Esophagus muscularis mucosa (tissue), 4 donors: ENCODE results near the gene PDP2. TPM values are rescaled to one million over a fixed set of nuclear protein-coding genes. Genes with fewer than 3 reads are reported as not detected.
A peak's percentile ranks its signal among the peaks of the same experiment; 100 is the strongest.

Experiments used
- DNase-seq: peaks from one replicate; pipeline ENCODE4 v3.0.0-alpha.2; 2017; ENCODE audit errors: extremely low spot score
- H3K27ac ChIP-seq, 4 donors: fragments of 200-600 bp; sonication (generic); replicated peaks in 1 of 4; 1 replicate in 3 of 4; 2 replicates in 1 of 4; pipeline ENCODE4 v1.5.1; 2016 to 2019; ENCODE audit warnings: mild to moderate bottlenecking in 1 of 4
- H3K27me3 ChIP-seq, 4 donors: fragments of 200-600 bp; sonication (generic); one replicate each; pipeline versions ENCODE4 v1.5.1 to v1.6.0; 2016 to 2019
- H3K36me3 ChIP-seq, 4 donors: fragments of 200-600 bp; sonication (generic); one replicate each; pipeline ENCODE4 v1.5.1; 2016 to 2019
- H3K4me1 ChIP-seq, 4 donors: fragments of 200-600 bp; sonication (generic); one replicate each; pipeline ENCODE4 v1.5.1; 2016 to 2019
- H3K4me3 ChIP-seq, 4 donors: fragments of 200-600 bp; sonication (generic); 1 replicate in 2 of 4; 2 replicates in 2 of 4; pipeline ENCODE4 v1.5.1; 2016 to 2019; ENCODE audit warnings: mild to moderate bottlenecking in 4 of 4, moderate library complexity in 1 of 4
- H3K9me3 ChIP-seq, 4 donors: fragments of 200-600 bp; sonication (generic); 1 replicate in 3 of 4; 2 replicates in 1 of 4; pipeline ENCODE4 v1.5.1; 2016 to 2019
- CTCF ChIP-seq, 3 experiments: fragments of 200-600 bp in 2 of 3; fragments of 450-650 bp in 1 of 3; sonication (generic) in 2 of 3; IDR thresholded peaks; one replicate each; pipeline ENCODE4 v1.5.1; 2017 to 2019; ENCODE audit warnings: antibody characterized with exemption in 3 of 3, mild to moderate bottlenecking in 2 of 3, moderate library complexity in 1 of 3
- EP300 ChIP-seq: sonication (generic); formaldehyde crosslinking; IDR thresholded peaks from one replicate; pipeline ENCODE4 v1.6.1; 2017; ENCODE audit warnings: antibody characterized with exemption
- POLR2A ChIP-seq: fragments of 450-650 bp; IDR thresholded peaks from one replicate; pipeline ENCODE4 v1.6.1; 2017; ENCODE audit warnings: antibody characterized with exemption, moderate library complexity, mild to moderate bottlenecking, low read depth
- POLR2AphosphoS5 ChIP-seq, 2 donors: sonication (generic); formaldehyde crosslinking; IDR thresholded peaks; one replicate each; pipeline ENCODE4 v1.6.1; 2017; ENCODE audit warnings: antibody characterized with exemption in 2 of 2
- WGBS: methylation state at CpG from one replicate; pipeline ENCODE4 v1.1.5; 2018; 5-methylcytosine and 5-hydroxymethylcytosine counted together
- intact Hi-C: fragments of 100-400 bp; cut with DNase I; formaldehyde crosslinking; loops from one replicate; pipeline ENCODE4 v1.15.1; 2023
- total RNA-seq, 4 donors: library from RNA; depleted of rRNA; stranded (reverse); fragments of >200 nt; gene quantifications; one replicate each; pipeline versions ENCODE4 v1.1.0 to v1.2.1, GENCODE V29; 2016

Gene PDP2
- total RNA-seq = 1 to 10 TPM; 5.5 to 9.3 (median 7.6) TPM

GRCh38 chr16:66880288-66881013 lies at the start of gene PDP2:
TSS of gene PDP2 (plus strand) at chr16:66880515. CDS start at chr16:66884285, 3,770 bp downstream.
- peaks cover 10 to 27% (median 13%) of the 10 kb centered on the region in 4 donors for H3K36me3 ChIP-seq
- no peak for TF ChIP-seq CTCF (IDR thresholded peaks at IDR 0.05)
- TF ChIP-seq POLR2A = no peak
- TF ChIP-seq POLR2AphosphoS5 (IDR thresholded peaks at IDR 0.05) = peak; percentile 81 to 87
- no peak for TF ChIP-seq EP300
- no peaks in the 10 kb centered on the region for H3K9me3 ChIP-seq
- intact Hi-C loops = no loop called here
- peaks cover 15 to 21% (median 18%) of the 10 kb centered on the region in 4 donors for H3K4me1 ChIP-seq
- no peaks in the 10 kb centered on the region for H3K27me3 ChIP-seq
- 0% methylated on average over 7 of the region's 58 CpGs for WGBS
- DNase-seq = peak; percentile 99
- peak within 1 kb of the TSS; percentile 67 to 79 (median 72) for H3K27ac ChIP-seq
- H3K4me3 ChIP-seq = peak within 1 kb of the TSS; percentile 80 to 97 (median 88)

GRCh38 chr16:66832190-66832589 lies 48.1 kb upstream of the PDP2 start:
- Histone ChIP-seq H3K36me3 (peaks cover 0 to 15% (median 4%) of the 10 kb centered on the region in 4 donors), H3K27me3 (no peaks in the 10 kb centered on the region), H3K27ac (no peak overlapping the region), H3K9me3 (no peaks in the 10 kb centered on the region), H3K4me3 (no peak overlapping the region), H3K4me1 (peaks cover 10 to 32% (median 25%) of the 10 kb centered on the region in 4 donors)
- no peak for DNase-seq
- WGBS = 84% methylated on average over 3 of the region's 3 CpGs
- TF ChIP-seq POLR2AphosphoS5 (IDR thresholded peaks at IDR 0.05) (no peak), POLR2A (no peak), CTCF (IDR thresholded peaks at IDR 0.05) (no peak), EP300 (no peak)
- intact Hi-C loops = no loop called here

- Histone ChIP-seq H3K36me3 (peaks cover 0 to 9% (median under 1%) of the 10 kb centered on the region in 4 donors), H3K4me1 (peaks cover 10 to 27% (median 25%) of the 10 kb centered on the region in 4 donors), H3K27ac (no peak overlapping the region), H3K9me3 (no peaks in the 10 kb centered on the region), H3K27me3 (no peaks in the 10 kb centered on the region), H3K4me3 (no peak overlapping the region)
- TF ChIP-seq EP300 (no peak), POLR2A (no peak), CTCF (IDR thresholded peaks at IDR 0.05) (no peak), POLR2AphosphoS5 (IDR thresholded peaks at IDR 0.05) (no peak)
- no peak for DNase-seq
- intact Hi-C loops = no loop called here
- 84% methylated on average over 7 of the region's 7 CpGs for WGBS
Measured at GRCh38 chr16:66832661-66833305, 47.5 kb upstream of the PDP2 start.

- TF ChIP-seq EP300 = no peak
- no peak for TF ChIP-seq POLR2AphosphoS5 (IDR thresholded peaks at IDR 0.05)
- no peak for TF ChIP-seq CTCF (IDR thresholded peaks at IDR 0.05)
- TF ChIP-seq POLR2A = no peak
Measured at GRCh38 chr16:66834746-66835145, 45.6 kb upstream of the PDP2 start.

More at GRCh38 chr16:66834746-66835145, 45.6 kb upstream of the PDP2 start:
- no peak overlapping the region for H3K4me3 ChIP-seq
- DNase-seq = no peak
- peaks cover 3 to 8% (median 8%) of the 10 kb centered on the region in 4 donors for H3K4me1 ChIP-seq
- intact Hi-C loops = no loop called here
- H3K27me3 ChIP-seq = no peaks in the 10 kb centered on the region
- WGBS = 95% methylated on average over 5 of the region's 5 CpGs
- H3K36me3 ChIP-seq = no peaks in the 10 kb centered on the region
- peaks cover 0 to 4% (median 0%) of the 10 kb centered on the region in 4 donors for H3K9me3 ChIP-seq
- no peak overlapping the region for H3K27ac ChIP-seq
